Skeletal muscle tissue (tissue), 4 donors: ENCODE measurements around the gene CHCHD6. TPM values are rescaled to one million over a fixed set of nuclear protein-coding genes. Genes with fewer than 3 reads are reported as not detected.

ENCODE experiments used
- H3K27ac ChIP-seq: one replicate; pipeline ENCODE4 v1.7.0; 2013; ENCODE audit warnings: mild to moderate bottlenecking, low read depth, low read length, inconsistent platforms
- H3K27me3 ChIP-seq, 3 donors: one replicate each; pipeline ENCODE4 v1.7.0; 2013; ENCODE audit warnings: low read length in 3 of 3; ENCODE audit not compliant: control insufficient read depth in 3 of 3, insufficient read depth in 3 of 3
- H3K36me3 ChIP-seq, 3 donors: one replicate each; pipeline ENCODE4 v1.7.0; 2013; ENCODE audit warnings: low read length in 3 of 3; ENCODE audit not compliant: control insufficient read depth in 3 of 3, insufficient read depth in 3 of 3
- H3K4me1 ChIP-seq, 3 donors: one replicate each; pipeline ENCODE4 v1.7.0; 2013; ENCODE audit warnings: low read length in 3 of 3, mild to moderate bottlenecking in 3 of 3; ENCODE audit not compliant: control insufficient read depth in 3 of 3, insufficient read depth in 3 of 3
- H3K4me3 ChIP-seq, 3 donors: one replicate each; pipeline ENCODE4 v1.7.0; 2013; ENCODE audit warnings: low read length in 3 of 3
- H3K9ac ChIP-seq, 3 donors: one replicate each; pipeline ENCODE4 v1.7.0; 2013; ENCODE audit warnings: low read length in 3 of 3, mild to moderate bottlenecking in 3 of 3, moderate library complexity in 2 of 3, low read depth in 1 of 3
- H3K9me3 ChIP-seq, 3 donors: one replicate each; pipeline ENCODE4 v1.7.0; 2013; ENCODE audit warnings: low read length in 3 of 3; ENCODE audit not compliant: control insufficient read depth in 3 of 3
- total RNA-seq: library from RNA; depleted of rRNA; stranded (reverse); fragments of >200 nt; gene quantifications from one replicate; pipeline ENCODE4 v1.2.3, GENCODE V29; 2014
- donor health status: Osteomylitis.

The CHCHD6 gene
- total RNA-seq, 1 donor from 2014 or later = 8.9 TPM

DNA sequence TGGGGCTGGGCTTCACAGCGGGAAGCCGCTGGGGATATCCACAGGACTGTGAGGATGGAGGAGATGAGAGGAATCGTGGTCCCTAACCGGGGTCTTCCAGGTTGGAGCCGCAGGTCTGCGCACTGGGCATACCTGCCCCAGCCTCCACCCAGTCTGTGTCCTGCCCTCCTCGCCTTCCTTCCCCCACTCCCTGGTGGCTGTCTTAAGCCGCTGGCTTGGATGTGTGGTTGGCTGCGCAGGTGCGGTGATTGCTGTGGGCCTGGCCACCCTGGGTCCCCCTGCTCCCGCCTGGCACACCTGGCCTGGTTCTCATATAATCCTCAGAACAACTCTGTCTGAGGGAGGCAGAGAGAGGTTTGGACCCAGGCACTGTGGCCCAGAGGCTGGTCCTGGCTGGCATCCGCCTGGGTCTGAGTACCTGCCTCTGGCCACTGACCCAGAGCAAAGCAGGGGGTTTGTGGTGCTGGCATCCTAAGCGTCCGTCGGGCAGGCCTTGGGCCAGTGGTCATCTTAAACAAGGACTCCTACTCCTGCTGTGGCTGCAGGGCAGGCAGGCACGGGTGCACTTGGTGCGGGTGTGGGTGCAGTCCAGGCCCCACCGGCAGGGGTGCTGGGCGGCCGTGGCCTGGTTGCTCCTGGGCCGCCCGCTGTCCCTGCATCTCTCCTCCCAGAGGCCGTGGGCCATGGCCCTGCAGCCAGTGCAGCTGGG is 297.6 kb downstream of the CHCHD6 start:
- Histone ChIP-seq H3K27ac (peak overlapping the region; percentile 44), H3K9ac (peak overlapping the region in 1 of 3 donors; percentile 57), H3K4me1 (peaks cover 36 to 49% (median 43%) of the 10 kb centered on the region in 3 donors), H3K27me3 (no peaks in the 10 kb centered on the region), H3K36me3 (peaks cover 0 to 2% (median under 1%) of the 10 kb centered on the region in 3 donors), H3K4me3 (peak overlapping the region in 2 of 3 donors; percentile 14 to 35), H3K9me3 (no peaks in the 10 kb centered on the region)

GRCh38 chr3:127002195-127003174 is 298.4 kb downstream of the CHCHD6 start:
- Histone ChIP-seq H3K9me3 (no peaks in the 10 kb centered on the region), H3K9ac (peak overlapping the region in 2 of 3 donors; percentile 23 to 57), H3K27me3 (no peaks in the 10 kb centered on the region), H3K27ac (peak overlapping the region; percentile 64), H3K4me1 (peaks cover 36 to 44% (median 40%) of the 10 kb centered on the region in 3 donors), H3K36me3 (peaks cover 0 to 2% (median 0%) of the 10 kb centered on the region in 3 donors), H3K4me3 (peak overlapping the region in 2 of 3 donors; percentile 23 to 41)

DNA sequence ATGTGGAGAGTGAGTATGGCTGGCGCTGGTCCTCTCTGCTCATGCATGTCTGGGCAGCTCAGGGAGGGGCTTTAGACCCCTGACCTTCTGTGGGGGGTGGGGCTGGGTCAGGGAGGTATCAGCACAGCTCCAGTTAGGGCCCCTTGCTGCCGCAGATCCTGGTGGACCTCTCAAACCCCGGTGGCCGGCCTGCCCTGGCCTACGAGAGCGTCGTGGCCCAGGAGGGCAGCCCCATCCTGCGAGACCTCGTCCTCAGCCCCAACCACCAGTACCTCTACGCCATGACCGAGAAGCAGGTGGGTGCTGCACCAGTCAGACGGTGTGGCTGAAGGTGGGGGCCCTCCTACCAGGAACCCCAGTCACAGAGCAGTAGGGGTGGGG is 299.1 kb downstream of the CHCHD6 start:
- no peak overlapping the region for H3K9ac ChIP-seq
- no peak overlapping the region for H3K4me3 ChIP-seq
- no peaks in the 10 kb centered on the region for H3K27me3 ChIP-seq
- no peak overlapping the region for H3K27ac ChIP-seq
- H3K4me1 ChIP-seq = peaks cover 36 to 43% (median 39%) of the 10 kb centered on the region in 3 donors
- H3K36me3 ChIP-seq = peaks cover 2 to 6% (median 2%) of the 10 kb centered on the region in 3 donors
- no peaks in the 10 kb centered on the region for H3K9me3 ChIP-seq

- Histone ChIP-seq H3K9me3 (no peaks in the 10 kb centered on the region), H3K27ac (no peak overlapping the region), H3K4me3 (no peak overlapping the region), H3K27me3 (no peaks in the 10 kb centered on the region), H3K4me1 (peaks cover 36 to 40% (median 38%) of the 10 kb centered on the region in 3 donors), H3K9ac (no peak overlapping the region), H3K36me3 (peaks cover 2 to 6% (median 2%) of the 10 kb centered on the region in 3 donors)
These were observed 299.7 kb downstream of the CHCHD6 start for GRCh38 chr3:127003601-127004280.

DNA sequence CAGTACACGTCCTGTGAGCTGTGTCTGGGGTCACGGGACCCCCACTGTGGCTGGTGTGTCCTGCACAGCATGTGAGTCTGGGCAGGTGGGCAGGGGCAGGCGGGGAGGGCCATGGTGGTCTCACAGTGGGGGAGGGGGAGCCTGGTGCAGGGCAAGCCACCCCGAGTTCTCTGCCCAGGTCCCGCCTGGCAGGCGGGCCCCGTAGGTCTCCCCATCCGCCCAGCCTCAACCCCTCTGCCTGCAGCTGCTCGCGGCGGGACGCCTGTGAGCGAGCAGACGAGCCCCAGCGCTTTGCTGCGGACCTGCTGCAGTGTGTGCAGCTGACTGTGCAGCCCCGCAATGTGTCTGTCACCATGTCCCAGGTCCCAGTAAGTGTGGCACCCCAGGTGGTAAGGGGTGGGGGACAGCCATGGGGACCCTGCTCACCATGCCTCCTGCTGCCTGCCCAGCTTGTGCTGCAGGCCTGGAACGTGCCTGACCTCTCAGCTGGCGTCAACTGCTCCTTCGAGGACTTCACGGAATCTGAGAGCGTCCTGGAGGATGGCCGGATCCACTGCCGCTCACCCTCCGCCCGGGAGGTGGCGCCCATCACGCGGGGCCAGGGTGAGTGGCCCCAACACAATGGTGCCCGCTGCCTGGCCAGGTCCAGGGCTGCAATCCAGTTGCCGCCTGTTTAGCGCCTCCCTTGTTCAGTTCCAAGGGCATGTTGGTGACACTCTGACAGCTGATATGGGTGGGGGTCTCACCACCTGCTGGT is 300.8 kb downstream of the CHCHD6 start:
- Histone ChIP-seq H3K4me1 (peaks cover 28 to 36% (median 29%) of the 10 kb centered on the region in 3 donors), H3K4me3 (no peak overlapping the region), H3K27me3 (no peaks in the 10 kb centered on the region), H3K9ac (no peak overlapping the region), H3K36me3 (peaks cover 2 to 6% (median 2%) of the 10 kb centered on the region in 3 donors), H3K27ac (no peak overlapping the region), H3K9me3 (no peaks in the 10 kb centered on the region)

DNA sequence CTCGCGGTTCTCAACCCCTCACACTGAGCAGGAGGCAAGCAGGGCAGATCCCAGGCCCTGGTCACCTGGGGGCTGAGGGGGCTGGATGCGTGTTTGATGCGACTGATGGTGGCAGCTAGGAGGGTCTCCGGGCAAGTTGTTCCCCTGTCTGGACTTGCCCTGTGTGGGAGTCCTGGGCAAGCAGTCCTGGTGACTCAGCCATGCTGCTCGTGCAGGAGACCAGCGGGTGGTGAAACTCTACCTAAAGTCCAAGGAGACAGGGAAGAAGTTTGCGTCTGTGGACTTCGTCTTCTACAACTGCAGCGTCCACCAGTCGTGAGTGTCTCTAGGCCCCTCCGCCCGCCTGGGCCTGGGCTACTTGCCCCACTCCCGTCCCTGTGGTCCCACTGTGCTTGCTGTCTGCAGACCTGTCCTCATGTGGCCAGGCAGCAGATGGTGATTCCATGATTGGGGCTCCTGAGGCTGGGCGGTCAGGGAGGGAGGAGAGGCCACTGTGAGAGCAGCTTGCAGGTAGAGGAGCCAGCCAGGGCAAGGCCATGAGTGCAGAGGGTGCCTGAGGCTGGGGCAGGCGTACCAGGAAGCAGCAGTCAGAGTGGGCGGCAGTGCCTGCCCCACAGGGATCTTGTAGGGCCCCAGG is 301.9 kb downstream of the CHCHD6 start:
- Histone ChIP-seq H3K9ac (no peak overlapping the region), H3K36me3 (peaks cover 2 to 6% (median 2%) of the 10 kb centered on the region in 3 donors), H3K4me1 (peaks cover 17 to 25% (median 19%) of the 10 kb centered on the region in 3 donors), H3K27ac (no peak overlapping the region), H3K27me3 (no peaks in the 10 kb centered on the region), H3K4me3 (no peak overlapping the region), H3K9me3 (no peaks in the 10 kb centered on the region)

DNA sequence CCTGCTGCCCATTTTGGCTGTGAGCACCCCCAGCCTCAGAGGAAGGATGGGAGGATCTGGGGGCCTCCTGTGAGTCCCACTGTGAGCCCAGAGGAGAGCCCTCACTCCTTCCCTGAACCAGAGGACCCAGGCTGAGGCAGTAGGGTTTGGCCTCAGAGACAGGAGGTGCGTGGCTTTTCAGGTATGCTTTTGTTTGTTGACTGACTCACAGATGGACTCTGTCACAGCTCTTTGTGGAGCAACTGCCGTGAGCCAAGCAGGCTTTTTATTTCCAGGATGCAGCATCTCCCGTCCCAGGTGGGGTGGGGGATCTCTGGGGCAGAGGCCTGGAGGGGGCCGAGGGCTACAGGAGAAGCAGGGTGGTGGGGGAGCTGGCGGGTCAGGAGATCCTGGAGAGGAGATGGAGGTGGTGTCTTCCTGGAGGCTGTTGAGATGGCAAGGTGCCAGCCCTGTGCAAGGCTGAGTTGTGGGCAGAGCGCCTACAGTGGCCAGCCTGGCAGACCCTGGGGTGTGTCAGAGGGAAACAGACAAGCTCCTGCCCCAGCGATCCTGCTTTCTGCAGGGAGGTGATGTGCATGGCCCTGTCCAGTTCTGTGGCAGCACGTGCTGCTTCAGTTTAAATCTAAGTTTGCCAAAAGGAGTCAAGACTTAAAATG is 302.9 kb downstream of the CHCHD6 start:
- Histone ChIP-seq H3K27ac (no peak overlapping the region), H3K4me3 (no peak overlapping the region), H3K27me3 (no peaks in the 10 kb centered on the region), H3K9ac (no peak overlapping the region), H3K9me3 (no peaks in the 10 kb centered on the region), H3K36me3 (peaks cover 3 to 7% (median 3%) of the 10 kb centered on the region in 3 donors), H3K4me1 (peaks cover 8 to 20% (median 11%) of the 10 kb centered on the region in 3 donors)

GRCh38 chr3:127008236-127008635 is 304.2 kb downstream of the CHCHD6 start:
- Histone ChIP-seq H3K4me1 (peaks cover 0 to 13% (median 4%) of the 10 kb centered on the region in 3 donors), H3K27ac (no peak overlapping the region)

More at GRCh38 chr3:127008236-127008635, 304.2 kb downstream of the CHCHD6 start:
- no peak overlapping the region for H3K4me3 ChIP-seq
- no peaks in the 10 kb centered on the region for H3K9me3 ChIP-seq
- peaks cover 12 to 21% (median 16%) of the 10 kb centered on the region in 3 donors for H3K36me3 ChIP-seq
- no peak overlapping the region for H3K9ac ChIP-seq
- H3K27me3 ChIP-seq = no peaks in the 10 kb centered on the region
